ENCODE data around the gene RRAD.
A peak's percentile ranks its signal among the peaks of the same experiment; 100 is the strongest.
"Not testable (repeated sequence)": the region's sequence is repeated elsewhere in the genome, so short reads cannot be mapped to it uniquely, and the experiment has no call there.

RRAD gene

DNA sequence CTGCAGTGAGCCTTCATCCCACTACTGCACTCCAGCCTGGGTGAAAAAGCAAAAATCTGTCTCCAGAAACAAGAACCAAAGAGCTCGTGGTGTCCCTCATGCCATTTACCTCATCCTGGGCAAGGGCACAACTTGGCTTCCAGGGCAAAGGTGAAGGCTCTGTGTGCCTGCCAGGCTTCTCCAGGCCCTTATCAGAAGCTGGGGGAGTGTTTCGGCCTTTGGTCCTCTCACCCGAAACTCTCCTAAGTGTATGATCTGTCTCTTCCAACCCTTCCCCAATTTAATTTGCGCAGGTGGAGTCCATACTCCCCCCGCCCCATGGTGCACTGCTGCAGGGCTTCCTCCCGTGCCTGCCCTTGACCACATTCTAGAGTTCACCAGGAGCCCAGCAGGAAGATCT, 11.1 kb upstream of the RRAD start:
- H3K36me3 ChIP-seq, result peaks cover 18% of the 10 kb centered on the region
- H3K4me1 ChIP-seq, result no peaks in the 10 kb centered on the region
- no peak for DNase-seq
- H3K27me3 ChIP-seq, result no peaks in the 10 kb centered on the region
- TF ChIP-seq, protein P1, sequence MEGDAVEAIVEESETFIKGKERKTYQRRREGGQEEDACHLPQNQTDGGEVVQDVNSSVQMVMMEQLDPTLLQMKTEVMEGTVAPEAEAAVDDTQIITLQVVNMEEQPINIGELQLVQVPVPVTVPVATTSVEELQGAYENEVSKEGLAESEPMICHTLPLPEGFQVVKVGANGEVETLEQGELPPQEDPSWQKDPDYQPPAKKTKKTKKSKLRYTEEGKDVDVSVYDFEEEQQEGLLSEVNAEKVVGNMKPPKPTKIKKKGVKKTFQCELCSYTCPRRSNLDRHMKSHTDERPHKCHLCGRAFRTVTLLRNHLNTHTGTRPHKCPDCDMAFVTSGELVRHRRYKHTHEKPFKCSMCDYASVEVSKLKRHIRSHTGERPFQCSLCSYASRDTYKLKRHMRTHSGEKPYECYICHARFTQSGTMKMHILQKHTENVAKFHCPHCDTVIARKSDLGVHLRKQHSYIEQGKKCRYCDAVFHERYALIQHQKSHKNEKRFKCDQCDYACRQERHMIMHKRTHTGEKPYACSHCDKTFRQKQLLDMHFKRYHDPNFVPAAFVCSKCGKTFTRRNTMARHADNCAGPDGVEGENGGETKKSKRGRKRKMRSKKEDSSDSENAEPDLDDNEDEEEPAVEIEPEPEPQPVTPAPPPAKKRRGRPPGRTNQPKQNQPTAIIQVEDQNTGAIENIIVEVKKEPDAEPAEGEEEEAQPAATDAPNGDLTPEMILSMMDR (IDR thresholded peaks at IDR 0.05; ENCODE audit: low read depth, low read length), result no peak
- no peak overlapping the region for H3K4me3 ChIP-seq (ENCODE audit: low read depth, low read length)
- H3K9me3 ChIP-seq, result no peaks in the 10 kb centered on the region

DNA sequence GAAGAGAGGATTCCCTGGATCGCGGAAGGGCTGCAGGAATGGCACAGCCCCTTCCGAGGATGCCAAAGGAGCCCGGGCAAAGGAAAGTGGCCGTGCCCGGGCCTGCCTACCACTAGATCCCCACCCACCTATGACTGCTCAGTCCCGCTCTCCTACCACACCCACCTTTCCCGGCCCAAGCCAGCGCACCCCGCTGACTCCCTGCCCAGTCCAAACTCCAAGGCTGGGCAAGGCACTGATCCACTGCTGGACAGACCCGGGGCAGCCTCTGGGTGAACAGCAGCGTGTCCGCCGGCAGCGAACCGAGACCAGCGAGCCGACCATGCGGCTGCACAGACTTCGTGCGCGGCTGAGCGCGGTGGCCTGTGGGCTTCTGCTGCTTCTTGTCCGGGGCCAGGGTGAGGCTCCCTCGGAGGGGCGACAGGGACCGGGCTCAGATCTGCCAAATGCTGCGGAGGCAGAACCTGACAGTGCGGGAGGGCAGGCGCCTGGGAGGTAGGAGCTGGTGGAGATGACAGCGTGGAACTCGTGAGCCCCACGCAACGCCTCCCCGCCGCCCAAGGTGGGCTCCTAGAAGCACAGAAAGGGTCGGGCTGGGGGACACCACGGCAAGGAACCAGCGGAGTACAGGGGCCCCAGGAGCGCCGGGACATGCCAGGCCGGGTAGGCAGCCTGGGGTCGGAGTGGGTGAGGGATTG, 10.1 kb upstream of the RRAD start, which contains the start of gene CES2:
Gene CES2 (plus strand): TSS at position 203 of the 698 bp plus-strand sequence. CDS start 120 bp downstream, at position 323.
- DNase-seq, result no peak
- TF ChIP-seq, protein P1 (IDR thresholded peaks at IDR 0.05; ENCODE audit: low read depth, low read length), result no peak
- Histone ChIP-seq H3K36me3 (peaks cover 8% of the 10 kb centered on the region), H3K4me3 (ENCODE audit: low read depth, low read length) (peak within 1 kb of the TSS; percentile 99), H3K4me1 (no peaks in the 10 kb centered on the region), H3K27me3 (no peaks in the 10 kb centered on the region), H3K9me3 (no peaks in the 10 kb centered on the region)

DNA sequence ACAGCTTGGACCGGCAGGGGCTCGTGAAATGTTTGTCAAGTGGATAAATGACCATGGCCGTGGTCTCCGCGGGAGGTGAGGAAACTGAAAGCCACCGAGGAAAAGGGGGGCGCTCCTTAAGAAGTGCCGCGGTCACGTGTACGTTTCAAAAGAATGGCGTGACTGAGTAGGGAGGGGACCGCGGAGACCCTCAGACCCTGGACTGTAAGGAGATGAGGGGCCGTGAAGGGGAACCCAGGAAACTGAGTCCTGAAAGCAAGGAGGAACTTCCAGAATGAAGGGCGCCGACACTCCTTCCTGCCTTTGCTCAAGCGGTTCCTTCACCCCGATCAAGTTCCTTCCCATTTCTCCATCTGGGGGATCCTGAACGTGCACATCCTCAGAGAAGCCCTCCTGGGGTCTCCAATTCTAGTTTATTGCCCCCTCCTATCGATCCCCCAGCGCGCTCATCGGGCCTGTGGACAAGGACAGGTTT, 9.5 kb upstream of the RRAD start:
- H3K9me3 ChIP-seq, H3K36me3 ChIP-seq, DNase-seq, H3K27me3 ChIP-seq, H3K4me1 ChIP-seq: not testable (repeated sequence)
- H3K4me3 ChIP-seq (ENCODE audit: low read depth, low read length), result peak overlapping the region; percentile 99

- peaks cover 2% of the 10 kb centered on the region; the same call in 1 of the 2 replicates for H3K36me3 ChIP-seq
Measured at GRCh38 chr16:66934138-66934838, 9.0 kb upstream of the RRAD start, which contains the start of gene CIAO2B. CIAO2B (minus strand) TSS chr16:66934402; CDS start chr16:66934364, 38 bp downstream.

DNA sequence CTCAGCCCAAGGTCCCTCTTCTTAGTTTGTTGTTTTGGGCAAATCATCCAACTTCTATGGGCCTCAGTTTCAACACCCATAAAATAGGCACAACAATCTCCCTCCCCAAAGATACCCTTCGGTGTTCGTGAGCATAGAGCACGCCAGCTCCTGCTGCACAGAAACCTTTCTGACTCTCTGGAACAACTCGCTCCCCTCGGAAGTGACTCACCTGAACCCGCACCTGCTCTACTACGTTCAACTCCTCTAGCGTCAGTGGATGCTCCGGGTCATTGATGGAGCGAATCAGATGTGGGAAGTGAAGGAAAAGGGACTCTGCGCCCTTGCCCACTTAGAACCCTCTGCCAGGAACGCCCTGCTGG, 8.4 kb upstream of the RRAD start:
- TF ChIP-seq, protein P1 (IDR thresholded peaks at IDR 0.05; ENCODE audit: low read depth, low read length), result no peak
- H3K9me3 ChIP-seq, result no peaks in the 10 kb centered on the region
- no peaks in the 10 kb centered on the region for H3K36me3 ChIP-seq
- DNase-seq, result no peak
- H3K27me3 ChIP-seq, result no peaks in the 10 kb centered on the region
- H3K4me1 ChIP-seq, result no peaks in the 10 kb centered on the region
- H3K4me3 ChIP-seq (ENCODE audit: low read depth, low read length), result peak overlapping the region; percentile 99

More at GRCh38 chr16:66934138-66934838, 9.0 kb upstream of the RRAD start, which contains the start of gene CIAO2B:
- Histone ChIP-seq H3K4me1 (no peaks in the 10 kb centered on the region), H3K9me3 (no peaks in the 10 kb centered on the region), H3K4me3 (ENCODE audit: low read depth, low read length) (peak within 1 kb of the TSS; percentile 99), H3K27me3 (no peaks in the 10 kb centered on the region)
- TF ChIP-seq, protein P1 (IDR thresholded peaks at IDR 0.05; ENCODE audit: low read depth, low read length), result no peak
- peak; percentile 91 for DNase-seq

GRCh38 chr16:66932076-66932475, 6.7 kb upstream of the RRAD start:
- peaks cover 7% of the 10 kb centered on the region for H3K4me1 ChIP-seq
- no peaks in the 10 kb centered on the region for H3K9me3 ChIP-seq
- no peak overlapping the region for H3K4me3 ChIP-seq (ENCODE audit: low read depth, low read length)
- no peaks in the 10 kb centered on the region for H3K27me3 ChIP-seq
- no peak for DNase-seq
- TF ChIP-seq, protein P1 (IDR thresholded peaks at IDR 0.05; ENCODE audit: low read depth, low read length), result no peak
- H3K36me3 ChIP-seq, result no peaks in the 10 kb centered on the region

Measured in BE2C (cell line).